ENCODE measurements around the gene KCNQ1.

KCNQ1 gene

GRCh38 chr11:2537896-2538724, 93.3 kb downstream of the KCNQ1 start:
- Histone ChIP-seq H3K27me3 (ENCODE audit: low read length) (no peaks in the 10 kb centered on the region), H3K9ac (ENCODE audit: low read length) (no peak overlapping the region), H3K9me2 (replicated peaks; ENCODE audit: insufficient read depth, low read length) (no peaks in the 10 kb centered on the region), H3K27ac (ENCODE audit: low read depth, low read length) (no peak overlapping the region), H3K9me3 (ENCODE audit: insufficient read depth, low read length) (no peaks in the 10 kb centered on the region), H3F3A (ENCODE audit: insufficient read depth) (no peaks in the 10 kb centered on the region), H3K79me2 (ENCODE audit: insufficient read depth, low read length) (no peaks in the 10 kb centered on the region), H3K4me3 (ENCODE audit: insufficient read depth, low read length, poor library complexity, severe bottlenecking) (no peak overlapping the region), H4K20me1 (ENCODE audit: low read depth, low read length) (no peaks in the 10 kb centered on the region), H3K36me3 (ENCODE audit: low read length) (no peaks in the 10 kb centered on the region), H3K4me2 (ENCODE audit: low read depth, low read length, poor library complexity, severe bottlenecking) (no peak overlapping the region), H2AFZ (ENCODE audit: low read depth, low read length, severe bottlenecking) (no peak overlapping the region)
- TF ChIP-seq EZH2phosphoT487 (conservative IDR thresholded peaks at IDR 0.05; ENCODE audit: low read length), result no peak
- no peak for TF ChIP-seq CTCF (IDR thresholded peaks at IDR 0.05; ENCODE audit: insufficient read depth, low read length, poor library complexity, severe bottlenecking)

GRCh38 chr11:2538951-2539350, 94.1 kb downstream of the KCNQ1 start:
- no peak overlapping the region for H3K4me2 ChIP-seq (ENCODE audit: low read depth, low read length, poor library complexity, severe bottlenecking)
- no peaks in the 10 kb centered on the region for H3K36me3 ChIP-seq (ENCODE audit: low read length)
- H3K9ac ChIP-seq (ENCODE audit: low read length), result no peak overlapping the region
- no peak overlapping the region for H3K4me3 ChIP-seq (ENCODE audit: insufficient read depth, low read length, poor library complexity, severe bottlenecking)
- H3K79me2 ChIP-seq (ENCODE audit: insufficient read depth, low read length), result no peaks in the 10 kb centered on the region
- H3K27me3 ChIP-seq (ENCODE audit: low read length), result no peaks in the 10 kb centered on the region
- no peaks in the 10 kb centered on the region for H3K9me2 ChIP-seq (replicated peaks; ENCODE audit: insufficient read depth, low read length)
- TF ChIP-seq EZH2phosphoT487 (conservative IDR thresholded peaks at IDR 0.05; ENCODE audit: low read length) (no peak), CTCF (IDR thresholded peaks at IDR 0.05; ENCODE audit: insufficient read depth, low read length, poor library complexity, severe bottlenecking) (no peak)
- H4K20me1 ChIP-seq (ENCODE audit: low read depth, low read length), result 0 out of 2 replicates have a peak, but pooled peaks cover 4% of the 10 kb centered on the region
- H3K27ac ChIP-seq (ENCODE audit: low read depth, low read length), result no peak overlapping the region
- no peak overlapping the region for H2AFZ ChIP-seq (ENCODE audit: low read depth, low read length, severe bottlenecking)
- no peaks in the 10 kb centered on the region for H3K9me3 ChIP-seq (ENCODE audit: insufficient read depth, low read length)
- H3F3A ChIP-seq (ENCODE audit: insufficient read depth), result no peaks in the 10 kb centered on the region

DNA sequence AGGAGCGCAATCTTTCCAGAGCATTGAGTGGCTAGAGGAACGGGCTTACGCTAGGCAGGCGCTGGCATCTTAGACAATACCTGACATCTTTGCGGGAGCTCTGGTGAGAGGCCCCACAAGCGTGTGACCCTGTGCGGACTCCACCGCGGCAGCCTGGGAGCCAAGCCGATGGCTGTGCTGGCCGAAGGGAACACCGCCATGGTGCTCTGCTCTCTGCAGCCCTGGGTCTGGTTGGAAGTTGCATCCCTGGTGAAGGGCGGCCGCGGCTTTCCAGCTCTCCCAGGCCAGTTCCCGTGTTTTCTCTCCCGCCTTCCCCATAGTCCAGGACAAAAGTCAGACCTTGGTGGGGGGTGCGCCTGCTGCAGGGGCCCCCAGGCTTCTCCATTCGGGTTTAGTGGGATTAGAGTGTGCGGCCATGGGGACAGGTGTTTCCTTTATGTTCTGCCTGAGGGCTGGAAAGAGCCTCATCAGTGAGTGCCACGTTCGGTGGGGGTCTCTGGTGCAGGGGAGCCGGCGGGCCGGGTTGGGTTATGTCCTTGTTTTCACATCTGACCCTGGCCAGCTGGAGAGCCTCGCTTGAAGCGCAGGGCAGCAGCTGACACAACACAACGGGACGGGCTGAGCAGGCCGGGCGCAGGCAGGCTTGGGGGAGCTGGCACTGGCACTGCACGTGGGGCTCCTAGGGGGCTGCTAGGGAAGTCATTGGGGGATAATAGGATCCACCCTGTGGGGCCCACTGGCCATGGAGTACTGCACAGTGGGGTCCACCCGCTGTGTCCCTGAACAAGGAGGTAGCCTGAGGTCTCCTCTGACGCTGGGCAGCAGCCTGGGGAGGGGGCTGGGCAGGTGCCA, 94.8 kb downstream of the KCNQ1 start:
- Histone ChIP-seq H3K79me2 (ENCODE audit: insufficient read depth, low read length) (no peaks in the 10 kb centered on the region), H3K9ac (ENCODE audit: low read length) (no peak overlapping the region), H2AFZ (ENCODE audit: low read depth, low read length, severe bottlenecking) (no peak overlapping the region), H3K9me3 (ENCODE audit: insufficient read depth, low read length) (no peaks in the 10 kb centered on the region), H3K4me2 (ENCODE audit: low read depth, low read length, poor library complexity, severe bottlenecking) (no peak overlapping the region), H3F3A (ENCODE audit: insufficient read depth) (no peaks in the 10 kb centered on the region), H3K27me3 (ENCODE audit: low read length) (no peaks in the 10 kb centered on the region), H4K20me1 (ENCODE audit: low read depth, low read length) (0 out of 2 replicates have a peak, but pooled peaks cover 4% of the 10 kb centered on the region), H3K27ac (ENCODE audit: low read depth, low read length) (no peak overlapping the region), H3K9me2 (replicated peaks; ENCODE audit: insufficient read depth, low read length) (no peaks in the 10 kb centered on the region), H3K36me3 (ENCODE audit: low read length) (no peaks in the 10 kb centered on the region), H3K4me3 (ENCODE audit: insufficient read depth, low read length, poor library complexity, severe bottlenecking) (no peak overlapping the region)
- TF ChIP-seq EZH2phosphoT487 (conservative IDR thresholded peaks at IDR 0.05; ENCODE audit: low read length) (no peak), CTCF (IDR thresholded peaks at IDR 0.05; ENCODE audit: insufficient read depth, low read length, poor library complexity, severe bottlenecking) (no peak)
